Activated B cell treated with CpG ODN at 0.5 μM for 24 hours (primary cell): ENCODE data around the gene SPRED2. TPM values are rescaled to one million over a fixed set of nuclear protein-coding genes. Genes with fewer than 3 reads are reported as not detected.

Experiments
- ATAC-seq: fragments of 200-7000 bp; cut with Tn5 transposase; one replicate; pipeline ENCODE4 v1.10.0; 2021; ENCODE audit warnings: low read depth, mild to moderate bottlenecking, moderate library complexity
- CTCF ChIA-PET: fragments of 350-600 bp; sonication (Branson Sonifier 250); formaldehyde crosslinking; loops from one replicate; lab custom pipeline; 2021; ENCODE audit warnings: antibody characterized with exemption; lab: Charles Lee
- POLR2A ChIA-PET: fragments of 350-600 bp; sonication (Branson Sonifier 250); formaldehyde crosslinking; loops from one replicate; lab custom pipeline; 2021; ENCODE audit warnings: antibody characterized with exemption; lab: Charles Lee
- DNase-seq: peaks from one replicate; pipeline ENCODE4 v3.0.0; 2022
- H3K27ac Mint-ChIP-seq: one replicate; pipeline ENCODE4 v1.8.0; 2020; ENCODE audit warnings: mixed read lengths
- H3K27me3 Mint-ChIP-seq: one replicate; pipeline ENCODE4 v1.8.0; 2021; ENCODE audit warnings: mixed read lengths
- H3K36me3 Mint-ChIP-seq: one replicate; pipeline ENCODE4 v1.8.0; 2021; ENCODE audit warnings: low read depth, mixed read lengths
- H3K4me1 Mint-ChIP-seq: one replicate; pipeline ENCODE4 v1.8.0; 2021; ENCODE audit warnings: mixed read lengths
- H3K4me3 Mint-ChIP-seq: one replicate; pipeline ENCODE4 v1.8.0; 2020; ENCODE audit warnings: mild to moderate bottlenecking, mixed read lengths
- H3K9me3 Mint-ChIP-seq: one replicate; pipeline ENCODE4 v1.8.0; 2020; ENCODE audit warnings: mixed read lengths
- intact Hi-C: fragments of 100-400 bp; cut with micrococcal nuclease; formaldehyde crosslinking; loops from one replicate; pipeline ENCODE4 v1.15.1; 2024
- total RNA-seq: library from RNA; stranded (reverse); gene quantifications from 2 replicates; pipeline ENCODE4 v1.2.3, GENCODE V29; 2022
- TF ChIP-seq, protein P1 (sequence below): fragments of 200-600 bp; IDR thresholded peaks from one replicate; pipeline ENCODE4 v1.8.0; 2022; ENCODE audit warnings: antibody characterized with exemption, mild to moderate bottlenecking

The SPRED2 gene
- total RNA-seq, 1 donor from 2014 or later: 2.5 TPM

DNA sequence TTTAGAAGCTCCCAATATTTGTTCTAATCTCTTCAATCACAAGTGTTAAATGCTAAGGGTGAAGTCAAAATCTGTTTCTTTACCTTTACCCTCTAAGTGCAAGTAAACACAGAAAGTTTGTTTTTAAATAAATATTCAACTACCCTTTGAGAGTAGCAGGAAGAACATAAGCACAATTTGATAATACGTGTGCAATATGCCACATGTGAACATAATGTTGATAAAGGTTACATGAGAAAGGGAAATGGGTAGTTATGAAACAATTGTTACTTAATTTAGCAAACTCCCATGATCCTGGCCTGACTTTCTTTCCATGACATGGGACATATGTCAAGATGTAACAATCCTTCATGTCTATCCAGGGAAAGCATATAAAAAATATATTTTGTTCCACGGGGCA is 7.1 kb downstream of the SPRED2 start:
- intact Hi-C loops: no loop called here
- POLR2A ChIA-PET: no interaction called here
- CTCF ChIA-PET: no interaction called here
- TF ChIP-seq, protein P1, sequence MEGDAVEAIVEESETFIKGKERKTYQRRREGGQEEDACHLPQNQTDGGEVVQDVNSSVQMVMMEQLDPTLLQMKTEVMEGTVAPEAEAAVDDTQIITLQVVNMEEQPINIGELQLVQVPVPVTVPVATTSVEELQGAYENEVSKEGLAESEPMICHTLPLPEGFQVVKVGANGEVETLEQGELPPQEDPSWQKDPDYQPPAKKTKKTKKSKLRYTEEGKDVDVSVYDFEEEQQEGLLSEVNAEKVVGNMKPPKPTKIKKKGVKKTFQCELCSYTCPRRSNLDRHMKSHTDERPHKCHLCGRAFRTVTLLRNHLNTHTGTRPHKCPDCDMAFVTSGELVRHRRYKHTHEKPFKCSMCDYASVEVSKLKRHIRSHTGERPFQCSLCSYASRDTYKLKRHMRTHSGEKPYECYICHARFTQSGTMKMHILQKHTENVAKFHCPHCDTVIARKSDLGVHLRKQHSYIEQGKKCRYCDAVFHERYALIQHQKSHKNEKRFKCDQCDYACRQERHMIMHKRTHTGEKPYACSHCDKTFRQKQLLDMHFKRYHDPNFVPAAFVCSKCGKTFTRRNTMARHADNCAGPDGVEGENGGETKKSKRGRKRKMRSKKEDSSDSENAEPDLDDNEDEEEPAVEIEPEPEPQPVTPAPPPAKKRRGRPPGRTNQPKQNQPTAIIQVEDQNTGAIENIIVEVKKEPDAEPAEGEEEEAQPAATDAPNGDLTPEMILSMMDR: no peak
- Mint-ChIP-seq H3K36me3 (no peaks in the 10 kb centered on the region), H3K4me3 (no peak overlapping the region), H3K9me3 (no peaks in the 10 kb centered on the region), H3K4me1 (peaks cover 17% of the 10 kb centered on the region), H3K27me3 (peaks cover 16% of the 10 kb centered on the region), H3K27ac (no peak overlapping the region)
- no peak for DNase-seq
- no peak for ATAC-seq

DNA sequence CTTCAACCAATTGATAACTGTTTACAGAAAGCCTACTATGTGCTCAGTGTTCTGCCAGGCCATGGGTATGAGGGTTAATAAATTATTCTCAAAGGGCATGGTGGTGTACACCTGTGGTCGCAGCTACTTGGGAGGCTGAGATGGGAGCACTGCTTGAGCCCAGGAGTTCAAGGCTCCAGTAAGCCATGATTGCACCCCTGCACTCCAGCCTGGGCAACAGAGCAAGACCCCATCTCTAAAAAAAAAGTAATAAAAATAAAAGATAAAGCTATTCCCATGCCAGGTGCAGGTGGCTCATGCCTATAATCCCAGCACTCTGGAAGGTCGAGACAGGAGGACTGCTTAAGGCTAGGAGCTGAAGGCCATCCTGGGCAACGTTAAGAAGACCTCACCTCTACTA is 8.0 kb downstream of the SPRED2 start:
- H3K9me3 Mint-ChIP-seq: no peaks in the 10 kb centered on the region
- no peaks in the 10 kb centered on the region for H3K36me3 Mint-ChIP-seq
- H3K27ac Mint-ChIP-seq: no peak overlapping the region
- peaks cover 16% of the 10 kb centered on the region for H3K27me3 Mint-ChIP-seq
- no peak for ATAC-seq
- TF ChIP-seq, protein P1: no peak
- intact Hi-C loops: no loop called here
- H3K4me1 Mint-ChIP-seq: peaks cover 17% of the 10 kb centered on the region
- H3K4me3 Mint-ChIP-seq: no peak overlapping the region
- ChIA-PET POLR2A (no interaction called here), CTCF (no interaction called here)
- no peak for DNase-seq

DNA sequence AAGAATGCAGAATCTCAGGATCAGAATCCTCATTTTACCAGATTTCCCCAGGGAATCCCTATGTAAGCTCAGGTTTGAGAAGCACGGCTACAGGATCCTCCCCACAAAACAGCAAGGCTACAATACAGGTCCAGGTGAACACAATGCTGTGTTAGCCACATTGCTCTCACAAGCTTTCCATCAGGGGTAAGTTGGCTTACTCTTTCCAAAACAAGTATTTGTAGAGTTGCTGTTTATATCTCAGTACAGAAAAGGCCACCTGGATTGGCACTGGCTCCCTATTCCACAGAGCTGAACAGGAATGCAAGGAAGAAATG is 11.0 kb downstream of the SPRED2 start:
- POLR2A ChIA-PET: interaction anchor here (0.8 kb wide), 1 partner anchor 9 kb away, joined by 3 read pairs; no protein-coding TSS in a partner anchor
- DNase-seq (no peak), ATAC-seq (no peak)
- H3K4me3 Mint-ChIP-seq: no peak overlapping the region
- no peaks in the 10 kb centered on the region for H3K9me3 Mint-ChIP-seq
- no peaks in the 10 kb centered on the region for H3K36me3 Mint-ChIP-seq
- intact Hi-C loops: no loop called here
- no peak overlapping the region for H3K27ac Mint-ChIP-seq
- CTCF ChIA-PET: no interaction called here
- TF ChIP-seq, protein P1: no peak
- H3K4me1 Mint-ChIP-seq: peaks cover 17% of the 10 kb centered on the region
- peaks cover 33% of the 10 kb centered on the region for H3K27me3 Mint-ChIP-seq

DNA sequence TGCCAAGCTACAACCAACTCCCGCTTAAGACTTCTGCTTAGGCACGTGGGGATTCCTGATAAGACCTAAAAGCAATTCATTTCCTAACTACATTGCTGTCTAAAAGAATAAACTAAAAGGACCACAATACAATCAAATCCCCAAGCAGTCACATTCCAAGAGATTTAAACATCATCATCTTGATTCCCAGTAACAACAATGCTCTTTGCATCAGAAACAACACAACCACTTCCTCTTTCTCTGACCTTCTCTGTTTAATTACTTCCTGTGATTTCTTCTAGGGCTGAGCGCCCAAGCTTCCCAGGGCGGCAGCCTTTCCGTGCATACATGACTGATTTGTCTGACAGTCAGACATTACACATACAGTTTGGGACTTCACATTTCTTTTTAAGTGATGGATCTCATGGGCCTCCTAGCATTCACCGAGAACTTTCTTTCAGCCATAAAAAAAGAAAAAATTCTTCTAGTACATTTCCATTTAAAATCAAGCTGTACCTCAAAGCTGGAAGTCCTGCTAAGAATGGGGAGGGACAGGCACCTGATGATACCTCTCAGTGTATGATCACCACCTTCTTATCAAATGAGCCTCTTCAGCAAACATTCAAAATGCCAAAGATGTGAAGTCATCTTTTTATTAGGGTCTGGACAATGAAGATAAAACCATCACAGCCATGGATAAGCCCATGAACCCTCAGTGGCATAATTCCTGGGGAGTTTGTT is 11.5 kb downstream of the SPRED2 start:
- intact Hi-C loops: loop anchor here (1.0 kb wide), 1 partner anchor 9 kb away; no protein-coding TSS in a partner anchor
- no peaks in the 10 kb centered on the region for H3K36me3 Mint-ChIP-seq
- no peaks in the 10 kb centered on the region for H3K9me3 Mint-ChIP-seq
- no peak for DNase-seq
- TF ChIP-seq, protein P1: no peak
- H3K27me3 Mint-ChIP-seq: peaks cover 36% of the 10 kb centered on the region
- peak overlapping the region; percentile 50 for H3K4me3 Mint-ChIP-seq
- CTCF ChIA-PET: interaction anchor here (0.7 kb wide), 1 partner anchor 403 kb away, joined by 6 read pairs; no protein-coding TSS in a partner anchor
- peak; percentile 87 for ATAC-seq
- peak overlapping the region; percentile 6 for H3K27ac Mint-ChIP-seq
- peaks cover 17% of the 10 kb centered on the region for H3K4me1 Mint-ChIP-seq
- POLR2A ChIA-PET: interaction anchor here (0.8 kb wide), 1 partner anchor 10 kb away, joined by 3 read pairs; no protein-coding TSS in a partner anchor

DNA sequence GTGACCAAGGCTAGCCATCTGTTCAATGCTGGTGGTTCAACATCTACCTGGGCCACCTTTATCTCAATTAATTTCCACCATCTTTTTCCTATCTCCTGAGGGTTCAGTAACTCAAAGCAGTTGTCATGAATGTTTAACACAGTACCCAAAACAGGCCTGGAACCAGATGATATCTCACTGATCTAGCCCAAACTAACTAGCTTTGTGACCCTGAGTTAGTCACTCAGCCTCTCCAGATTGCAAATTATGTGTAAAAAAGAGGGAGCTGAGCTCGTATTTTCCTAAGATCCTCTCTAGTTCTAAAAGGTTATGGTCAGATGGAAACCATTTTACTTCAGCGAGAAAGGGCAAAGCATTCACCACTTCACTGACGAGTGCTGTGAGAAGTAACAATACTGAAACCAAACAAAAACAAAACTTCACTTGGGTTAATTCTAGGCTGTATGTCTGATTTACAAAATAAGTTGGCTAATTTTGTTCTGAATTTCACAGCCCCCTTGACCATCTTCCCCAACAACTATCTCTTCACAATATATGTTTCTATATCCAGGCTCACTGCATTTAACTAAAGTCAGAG is 14.8 kb downstream of the SPRED2 start:
- Mint-ChIP-seq H3K4me1 (peaks cover 17% of the 10 kb centered on the region), H3K27ac (no peak overlapping the region), H3K27me3 (peaks cover 32% of the 10 kb centered on the region), H3K9me3 (no peaks in the 10 kb centered on the region), H3K4me3 (no peak overlapping the region), H3K36me3 (no peaks in the 10 kb centered on the region)
- no peak for DNase-seq
- TF ChIP-seq, protein P1: no peak
- CTCF ChIA-PET: no interaction called here
- ATAC-seq: no peak
- intact Hi-C loops: no loop called here
- POLR2A ChIA-PET: no interaction called here
